Articular chondrocyte of knee joint (primary cell): ENCODE results near the gene EIF2S3B. TPM values are rescaled to one million over a fixed set of nuclear protein-coding genes. Genes with fewer than 3 reads are reported as not detected.

Source experiments
- small RNA-seq: library from RNA; depleted of rRNA; stranded (forward); fragments of <200 nt; gene quantifications from one replicate; pipeline ENCODE3, GENCODE V24; 2012
- total RNA-seq: library from RNA; depleted of rRNA; stranded (reverse); fragments of >200 nt; gene quantifications from 2 replicates; pipeline ENCODE4 v1.2.3, GENCODE V29; 2012

Gene EIF2S3B
- 1.7 and 4.0 TPM in 2 replicates for total RNA-seq

GRCh38 chr12:10505620-10506019 is at the start of gene EIF2S3B:
Gene EIF2S3B, plus strand, starts transcription at chr12:10505890. Its CDS starts 13 bp downstream, at chr12:10505903.

Small RNA genes lying within 50 kb of the gene (small RNA-seq; reads per million reads assigned to genes)
- gene SLC25A39P2 = not detected

Other genes starting within 250 kb of the EIF2S3B start
- 0.65 and 1.2 TPM in 2 replicates for gene KLRD1, start 198.0 kb upstream of the EIF2S3B start, total RNA-seq
- 0.65 TPM in 1 of 2 replicates, not detected in the other for gene KLRK1, start 115.8 kb upstream of the EIF2S3B start, total RNA-seq
- not detected in 2 replicates for gene KLRC4, start 96.1 kb upstream of the EIF2S3B start, total RNA-seq
- gene KLRC3, start 85.3 kb upstream of the EIF2S3B start, total RNA-seq = 0.22 TPM in 1 of 2 replicates, not detected in the other
- not detected in 2 replicates for gene KLRC2, start 69.9 kb upstream of the EIF2S3B start, total RNA-seq
- gene KLRC1, start 52.5 kb upstream of the EIF2S3B start, total RNA-seq = not detected in 2 replicates
- 25.8 and 27.7 TPM in 2 replicates for gene MAGOHB, start 107.7 kb downstream of the EIF2S3B start, total RNA-seq
- 0.11 and 0.13 TPM in 2 replicates for gene STYK1, start 168.2 kb downstream of the EIF2S3B start, total RNA-seq
- gene YBX3, start 217.4 kb downstream of the EIF2S3B start, total RNA-seq = 168 and 195 TPM in 2 replicates